Pancreas (tissue), 10 donors: ENCODE data around the gene NCBP1. TPM values are rescaled to one million over a fixed set of nuclear protein-coding genes. Genes with fewer than 3 reads are reported as not detected.

ENCODE experiments used
- ATAC-seq, 4 donors: fragments of 200-7000 bp; cut with Tn5 transposase; one replicate each; pipeline versions ENCODE4 v1.8.0 to v1.9.1; 2020; ENCODE audit warnings: mild to moderate bottlenecking in 4 of 4, moderate library complexity in 4 of 4
- DNase-seq, 6 donors: peaks; one replicate each; pipeline ENCODE4 v3.0.0-alpha.2; 2020
- FAIRE-seq: peaks from 2 replicates; lab custom pipeline; 2012; peaks lifted over from hg19 to GRCh38; lab: Jason Lieb, UNC
- H3K27ac ChIP-seq, 4 donors: fragments of 200-600 bp; sonication (generic); 1 replicate in 3 of 4; 2 replicates in 1 of 4; pipeline versions ENCODE4 v1.5.0 to v1.8.0; 2020
- H3K27me3 ChIP-seq, 4 donors: fragments of 200-600 bp; one replicate each; pipeline ENCODE4 v1.8.0; 2021
- H3K36me3 ChIP-seq, 3 donors: fragments of 200-600 bp; sonication (generic) in 1 of 3; one replicate each; pipeline versions ENCODE4 v1.5.0 to v1.8.0; 2020 to 2021
- H3K4me1 ChIP-seq, 3 donors: fragments of 200-600 bp; one replicate each; pipeline ENCODE4 v1.8.0; 2021
- H3K4me3 ChIP-seq, 4 donors: fragments of 200-600 bp; sonication (generic) in 2 of 4; one replicate each; pipeline versions ENCODE4 v1.5.0 to v1.8.0; 2020 to 2021
- H3K9me3 ChIP-seq, 4 donors: fragments of 200-600 bp; one replicate each; pipeline ENCODE4 v1.8.0; 2021
- WGBS, 2 donors: extraction: QIAGEN DNeasy Blood & Tissue Kit; methylation state at CpG; one replicate each; pipeline ENCODE4 v1.1.7; 2013; 5-methylcytosine and 5-hydroxymethylcytosine counted together
- intact Hi-C, 3 donors: fragments of 100-400 bp; cut with DNase I; formaldehyde crosslinking; loops; one replicate each; pipeline versions ENCODE4 v1.11.1 to v1.14.2; 2022
- polyA plus RNA-seq, 2 donors: library from polyadenylated mRNA; stranded (reverse); fragments of 200-250 nt; gene quantifications; one replicate each; pipeline ENCODE4 v1.2.3, GENCODE V29; 2013
- total RNA-seq, 6 donors: library from RNA; stranded (reverse); fragmentation: NEBNext Ultra II Directional in 4 of 6; extraction: Animal tissue kit (Norgen Biotek cat#: 25700) in 4 of 6; gene quantifications; one replicate each; pipeline versions ENCODE4 v1.2.1 to v1.2.4, GENCODE V29; 2021 to 2023
- TF ChIP-seq, protein P1 (sequence below), 4 donors: fragments of 200-600 bp; sonication (generic) in 3 of 4; IDR thresholded peaks; one replicate each; pipeline versions ENCODE4 v1.5.0 to v1.8.0; 2021; ENCODE audit warnings: antibody characterized with exemption in 4 of 4
- donor health status: healthy with polysubstance abuse.
- donor health status: DM: no; HTN: no; CAD: no; lungs with moderate emphysema.
- donor health status: DM: no; HTN: no; CAD: no.
- donor health status: control.
- donor health status: control.
- donor health status: Bipolar disorder and iron deficiency.
- donor health status: DM: yes; HTN: yes; CAD: no.
- donor health status: DM: no; HTN: no; CAD: no.
- donor health status: DM: no; HTN: no; CAD: no.
- donor health status: DM: yes; HTN: yes; CAD: no.

Gene NCBP1
- total and polyA plus RNA-seq, 8 donors = 4.6 to 17.4 (median 11.3) TPM

- H3K4me1 ChIP-seq = peaks cover 0 to 7% (median 5%) of the 10 kb centered on the region in 3 donors
- H3K27ac ChIP-seq = no peak overlapping the region
- no peak for FAIRE-seq
- WGBS, 2 donors = 71 to 84% methylated on average over 2 of the region's 2 CpGs
- H3K9me3 ChIP-seq = no peaks in the 10 kb centered on the region
- TF ChIP-seq, protein P1, sequence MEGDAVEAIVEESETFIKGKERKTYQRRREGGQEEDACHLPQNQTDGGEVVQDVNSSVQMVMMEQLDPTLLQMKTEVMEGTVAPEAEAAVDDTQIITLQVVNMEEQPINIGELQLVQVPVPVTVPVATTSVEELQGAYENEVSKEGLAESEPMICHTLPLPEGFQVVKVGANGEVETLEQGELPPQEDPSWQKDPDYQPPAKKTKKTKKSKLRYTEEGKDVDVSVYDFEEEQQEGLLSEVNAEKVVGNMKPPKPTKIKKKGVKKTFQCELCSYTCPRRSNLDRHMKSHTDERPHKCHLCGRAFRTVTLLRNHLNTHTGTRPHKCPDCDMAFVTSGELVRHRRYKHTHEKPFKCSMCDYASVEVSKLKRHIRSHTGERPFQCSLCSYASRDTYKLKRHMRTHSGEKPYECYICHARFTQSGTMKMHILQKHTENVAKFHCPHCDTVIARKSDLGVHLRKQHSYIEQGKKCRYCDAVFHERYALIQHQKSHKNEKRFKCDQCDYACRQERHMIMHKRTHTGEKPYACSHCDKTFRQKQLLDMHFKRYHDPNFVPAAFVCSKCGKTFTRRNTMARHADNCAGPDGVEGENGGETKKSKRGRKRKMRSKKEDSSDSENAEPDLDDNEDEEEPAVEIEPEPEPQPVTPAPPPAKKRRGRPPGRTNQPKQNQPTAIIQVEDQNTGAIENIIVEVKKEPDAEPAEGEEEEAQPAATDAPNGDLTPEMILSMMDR (IDR thresholded peaks at IDR 0.05) = no peak
- no peaks in the 10 kb centered on the region for H3K36me3 ChIP-seq
- no peak for ATAC-seq
- no peak overlapping the region for H3K4me3 ChIP-seq
- H3K27me3 ChIP-seq = no peaks in the 10 kb centered on the region
- no peak for DNase-seq
- intact Hi-C loops = no loop called here
Measured at GRCh38 chr9:97706246-97706645, 72.6 kb downstream of the NCBP1 start.

DNA sequence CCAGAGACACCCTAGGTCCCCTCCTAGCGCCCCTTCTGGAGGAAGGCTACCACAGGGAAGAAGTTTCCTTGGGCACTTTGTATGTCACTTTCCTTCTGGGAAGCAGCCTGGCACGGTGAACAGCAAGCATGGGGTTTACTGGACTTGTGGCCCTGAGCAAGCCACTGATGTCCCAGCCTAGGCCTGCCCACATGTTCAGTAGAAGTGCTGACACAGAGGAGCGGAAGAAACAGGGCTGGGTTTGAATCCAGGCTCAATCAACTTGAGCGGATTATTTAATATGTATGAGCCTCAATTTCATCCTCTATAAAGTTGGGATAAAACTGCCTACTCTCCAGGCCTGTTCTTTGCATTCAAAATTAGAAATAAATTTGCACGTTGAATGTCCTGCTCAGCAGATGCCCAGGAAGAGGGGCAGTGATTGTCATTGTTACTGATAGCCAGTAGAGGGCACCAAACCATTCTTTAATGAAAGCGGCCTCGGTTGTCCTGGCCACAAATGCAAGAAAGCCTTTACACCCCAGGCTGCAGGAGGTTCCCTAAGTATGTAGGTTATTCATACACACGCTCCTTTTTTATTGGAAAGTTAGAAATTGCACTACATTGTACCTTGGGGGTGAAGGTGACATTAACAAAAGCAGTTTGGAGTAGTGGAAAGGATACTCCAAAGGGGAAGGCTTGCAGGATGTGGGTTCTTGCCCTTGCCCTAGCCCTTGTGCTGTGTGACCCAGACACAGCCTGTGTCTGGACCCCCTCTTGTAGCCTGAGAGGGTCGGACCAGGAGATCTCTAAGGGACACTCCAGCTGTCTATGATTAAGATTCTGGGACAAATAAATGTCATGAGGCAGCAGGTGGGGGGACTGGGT lies 77.0 kb downstream of the NCBP1 start:
- WGBS, 2 donors = 22% methylated on average over 9 of the region's 9 CpGs
- intact Hi-C loops = loop anchor here in 2 of 3 donors (5.0 kb wide), 1 partner anchor 192 kb away; no protein-coding TSS in a partner anchor
- Histone ChIP-seq H3K27ac (no peak overlapping the region), H3K4me1 (no peaks in the 10 kb centered on the region), H3K9me3 (no peaks in the 10 kb centered on the region), H3K27me3 (peaks cover 0 to 3% (median 0%) of the 10 kb centered on the region in 4 donors), H3K4me3 (no peak overlapping the region), H3K36me3 (no peaks in the 10 kb centered on the region)
- FAIRE-seq (peak; percentile 43), ATAC-seq (peak; percentile 82 to 99 (median 96)), DNase-seq (peak in 3 of 6 donors; percentile 21 to 58 (median 37))
- TF ChIP-seq, protein P1 (IDR thresholded peaks at IDR 0.05) = peak; percentile 71 to 88 (median 78)

DNA sequence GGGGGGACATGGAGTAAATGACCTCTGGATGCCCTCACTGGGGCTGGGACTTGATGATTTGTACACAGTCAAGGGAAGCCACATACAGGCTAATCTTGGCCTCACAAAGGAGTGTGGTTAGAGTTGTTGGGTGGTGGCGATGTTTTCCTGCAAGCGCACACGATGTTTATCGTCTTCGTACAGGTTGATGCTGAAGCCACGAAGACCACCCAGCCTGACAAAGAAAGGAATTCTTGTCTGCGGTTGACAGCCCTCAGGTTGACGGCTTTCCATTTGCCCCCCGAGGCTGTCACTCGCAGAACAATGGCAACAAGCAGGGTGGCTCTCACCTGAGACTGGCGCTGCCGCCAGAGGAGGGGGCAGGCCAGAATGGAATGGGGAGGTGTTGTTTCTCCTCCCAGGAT lies 77.6 kb downstream of the NCBP1 start:
- Histone ChIP-seq H3K4me3 (no peak overlapping the region), H3K36me3 (no peaks in the 10 kb centered on the region), H3K27me3 (peaks cover 0 to 3% (median 0%) of the 10 kb centered on the region in 4 donors), H3K9me3 (no peaks in the 10 kb centered on the region), H3K4me1 (no peaks in the 10 kb centered on the region), H3K27ac (no peak overlapping the region)
- no peak for FAIRE-seq
- 42 to 47% methylated on average over 12 of the region's 12 CpGs for WGBS, 2 donors
- TF ChIP-seq, protein P1 (IDR thresholded peaks at IDR 0.05) = no peak
- no peak for DNase-seq
- no peak for ATAC-seq
- intact Hi-C loops = loop anchor here in 2 of 3 donors (5.0 kb wide), 1 partner anchor 191 kb away; no protein-coding TSS in a partner anchor

- intact Hi-C loops = loop anchor here in 2 of 3 donors (5.0 kb wide), 1 partner anchor 188 kb away; no protein-coding TSS in a partner anchor
- H3K4me3 ChIP-seq = no peak overlapping the region
- TF ChIP-seq, protein P1 (IDR thresholded peaks at IDR 0.05) = no peak
- H3K27ac ChIP-seq = no peak overlapping the region
- no peaks in the 10 kb centered on the region for H3K4me1 ChIP-seq
- ATAC-seq = no peak
- H3K36me3 ChIP-seq = no peaks in the 10 kb centered on the region
- no peak for FAIRE-seq
- no peaks in the 10 kb centered on the region for H3K9me3 ChIP-seq
- no peak for DNase-seq
- H3K27me3 ChIP-seq = peaks cover 0 to 3% (median 0%) of the 10 kb centered on the region in 4 donors
- WGBS, 2 donors = 54 to 68% methylated on average over 3 of the region's 3 CpGs
Measured at GRCh38 chr9:97714435-97714834, 80.8 kb downstream of the NCBP1 start.
